ENCODE data around the gene NKX6-1.
A peak's percentile ranks its signal among the peaks of the same experiment; 100 is the strongest.

The NKX6-1 gene

GRCh38 chr4:84501721-84502267 lies 2.7 kb upstream of the NKX6-1 start:
- no CpG with 5 or more reads among the region's 33 CpGs for WGBS (ENCODE audit: extremely low coverage, insufficient coverage, low lambda C conversion rate)
- Histone ChIP-seq H3K36me3 (ENCODE audit: control insufficient read depth, insufficient read depth, low read length) (no peaks in the 10 kb centered on the region), H4K8ac (ENCODE audit: low read depth, low read length) (no peak overlapping the region), H2BK15ac (replicated peaks; ENCODE audit: low read depth) (no peak overlapping the region), H3K4me3 (ENCODE audit: low read length) (no peak overlapping the region), H2BK5ac (ENCODE audit: low read length) (no peak overlapping the region), H2AK5ac (ENCODE audit: low read length) (no peak overlapping the region), H3K27me3 (ENCODE audit: insufficient read depth, low read length, poor library complexity) (peaks cover 58% of the 10 kb centered on the region), H3K4me1 (ENCODE audit: control insufficient read depth, low read depth, low read length) (no peaks in the 10 kb centered on the region), H4K5ac (ENCODE audit: low read length) (no peak overlapping the region), H3K4me2 (ENCODE audit: low read length) (no peak overlapping the region), H3K27ac (ENCODE audit: low read depth, low read length) (no peak overlapping the region), H3K79me2 (ENCODE audit: control insufficient read depth, insufficient read depth, low read length) (no peaks in the 10 kb centered on the region), H3K9ac (ENCODE audit: low read length) (no peak overlapping the region), H3K4ac (ENCODE audit: low read depth, low read length) (no peak overlapping the region), H2BK120ac (ENCODE audit: low read depth, low read length) (no peak overlapping the region), H3K56ac (ENCODE audit: low read length) (no peak overlapping the region), H3K18ac (ENCODE audit: low read length) (no peak overlapping the region), H3K23ac (ENCODE audit: low read length) (no peak overlapping the region), H3K79me1 (ENCODE audit: low read length) (no peaks in the 10 kb centered on the region)
- no peak for DNase-seq

GRCh38 chr4:84501202-84501503 lies 2.1 kb upstream of the NKX6-1 start:
- H2AK5ac ChIP-seq (ENCODE audit: low read length) = no peak overlapping the region
- whole genome bisulfite sequencing (ENCODE audit: extremely low coverage, insufficient coverage, low lambda C conversion rate) = no CpG with 5 or more reads among the region's 10 CpGs
- H3K27ac ChIP-seq (ENCODE audit: low read depth, low read length) = no peak overlapping the region
- no peak overlapping the region for H4K5ac ChIP-seq (ENCODE audit: low read length)
- peaks cover 2% of the 10 kb centered on the region for H3K4me1 ChIP-seq (ENCODE audit: control insufficient read depth, low read depth, low read length)
- H3K4ac ChIP-seq (ENCODE audit: low read depth, low read length) = no peak overlapping the region
- H3K79me2 ChIP-seq (ENCODE audit: control insufficient read depth, insufficient read depth, low read length) = no peaks in the 10 kb centered on the region
- no peak overlapping the region for H2BK15ac ChIP-seq (replicated peaks; ENCODE audit: low read depth)
- H3K18ac ChIP-seq (ENCODE audit: low read length) = no peak overlapping the region
- H3K4me3 ChIP-seq (ENCODE audit: low read length) = no peak overlapping the region
- no peak overlapping the region for H2BK5ac ChIP-seq (ENCODE audit: low read length)
- peaks cover 64% of the 10 kb centered on the region for H3K27me3 ChIP-seq (ENCODE audit: insufficient read depth, low read length, poor library complexity)
- H2BK120ac ChIP-seq (ENCODE audit: low read depth, low read length) = no peak overlapping the region
- no peak overlapping the region for H3K23ac ChIP-seq (ENCODE audit: low read length)
- no peak overlapping the region for H4K8ac ChIP-seq (ENCODE audit: low read depth, low read length)
- H3K4me2 ChIP-seq (ENCODE audit: low read length) = no peak overlapping the region
- H3K36me3 ChIP-seq (ENCODE audit: control insufficient read depth, insufficient read depth, low read length) = no peaks in the 10 kb centered on the region
- DNase-seq = no peak
- no peak overlapping the region for H3K56ac ChIP-seq (ENCODE audit: low read length)
- no peak overlapping the region for H3K9ac ChIP-seq (ENCODE audit: low read length)
- H3K79me1 ChIP-seq (ENCODE audit: low read length) = no peaks in the 10 kb centered on the region

- Histone ChIP-seq H3K9ac (ENCODE audit: low read length) (no peak overlapping the region), H3K79me2 (ENCODE audit: control insufficient read depth, insufficient read depth, low read length) (no peaks in the 10 kb centered on the region), H3K4me3 (ENCODE audit: low read length) (no peak overlapping the region), H4K8ac (ENCODE audit: low read depth, low read length) (no peak overlapping the region), H3K4me2 (ENCODE audit: low read length) (no peak overlapping the region), H2BK5ac (ENCODE audit: low read length) (no peak overlapping the region), H3K4ac (ENCODE audit: low read depth, low read length) (no peak overlapping the region), H3K79me1 (ENCODE audit: low read length) (no peaks in the 10 kb centered on the region), H3K18ac (ENCODE audit: low read length) (no peak overlapping the region), H3K27me3 (ENCODE audit: insufficient read depth, low read length, poor library complexity) (peaks cover 69% of the 10 kb centered on the region), H3K4me1 (ENCODE audit: control insufficient read depth, low read depth, low read length) (peaks cover 7% of the 10 kb centered on the region), H2BK15ac (replicated peaks; ENCODE audit: low read depth) (no peak overlapping the region), H2BK120ac (ENCODE audit: low read depth, low read length) (no peak overlapping the region), H3K56ac (ENCODE audit: low read length) (no peak overlapping the region), H3K27ac (ENCODE audit: low read depth, low read length) (no peak overlapping the region), H3K23ac (ENCODE audit: low read length) (no peak overlapping the region), H3K36me3 (ENCODE audit: control insufficient read depth, insufficient read depth, low read length) (no peaks in the 10 kb centered on the region), H4K5ac (ENCODE audit: low read length) (no peak overlapping the region), H2AK5ac (ENCODE audit: low read length) (no peak overlapping the region)
- WGBS (ENCODE audit: extremely low coverage, insufficient coverage, low lambda C conversion rate) = no CpG with 5 or more reads among the region's 22 CpGs
- DNase-seq = no peak
Measured at GRCh38 chr4:84500386-84501201, 1.5 kb upstream of the NKX6-1 start.

- Histone ChIP-seq H2BK15ac (replicated peaks; ENCODE audit: low read depth) (no peak overlapping the region), H3K23ac (ENCODE audit: low read length) (no peak overlapping the region), H3K79me2 (ENCODE audit: control insufficient read depth, insufficient read depth, low read length) (no peaks in the 10 kb centered on the region), H3K27ac (ENCODE audit: low read depth, low read length) (no peak overlapping the region), H4K8ac (ENCODE audit: low read depth, low read length) (no peak overlapping the region), H3K36me3 (ENCODE audit: control insufficient read depth, insufficient read depth, low read length) (no peaks in the 10 kb centered on the region), H3K56ac (ENCODE audit: low read length) (no peak overlapping the region), H4K5ac (ENCODE audit: low read length) (no peak overlapping the region), H2AK5ac (ENCODE audit: low read length) (no peak overlapping the region), H3K4me1 (ENCODE audit: control insufficient read depth, low read depth, low read length) (peaks cover 8% of the 10 kb centered on the region), H2BK120ac (ENCODE audit: low read depth, low read length) (no peak overlapping the region), H3K4me3 (ENCODE audit: low read length) (no peak overlapping the region), H2BK5ac (ENCODE audit: low read length) (no peak overlapping the region), H3K79me1 (ENCODE audit: low read length) (no peaks in the 10 kb centered on the region), H3K4me2 (ENCODE audit: low read length) (peak overlapping the region; percentile 12), H3K4ac (ENCODE audit: low read depth, low read length) (no peak overlapping the region), H3K27me3 (ENCODE audit: insufficient read depth, low read length, poor library complexity) (peaks cover 74% of the 10 kb centered on the region), H3K18ac (ENCODE audit: low read length) (no peak overlapping the region), H3K9ac (ENCODE audit: low read length) (no peak overlapping the region)
- DNase-seq = peak; percentile 68
- no CpG with 5 or more reads among the region's 11 CpGs for WGBS (ENCODE audit: extremely low coverage, insufficient coverage, low lambda C conversion rate)
Measured at GRCh38 chr4:84499624-84499982, 511 bp upstream of the NKX6-1 start.

GRCh38 chr4:84498203-84498934 lies 723 bp downstream of the NKX6-1 start:
- Histone ChIP-seq H3K4ac (ENCODE audit: low read depth, low read length) (no peak overlapping the region), H3K79me2 (ENCODE audit: control insufficient read depth, insufficient read depth, low read length) (no peaks in the 10 kb centered on the region), H3K4me1 (ENCODE audit: control insufficient read depth, low read depth, low read length) (peaks cover 8% of the 10 kb centered on the region), H4K8ac (ENCODE audit: low read depth, low read length) (no peak overlapping the region), H3K4me3 (ENCODE audit: low read length) (peak overlapping the region; percentile 17), H2BK15ac (replicated peaks; ENCODE audit: low read depth) (no peak overlapping the region), H3K23ac (ENCODE audit: low read length) (peak overlapping the region; percentile 60), H3K9ac (ENCODE audit: low read length) (no peak overlapping the region), H3K18ac (ENCODE audit: low read length) (no peak overlapping the region), H2AK5ac (ENCODE audit: low read length) (no peak overlapping the region), H3K27ac (ENCODE audit: low read depth, low read length) (no peak overlapping the region), H4K5ac (ENCODE audit: low read length) (no peak overlapping the region), H3K27me3 (ENCODE audit: insufficient read depth, low read length, poor library complexity) (peaks cover 79% of the 10 kb centered on the region), H2BK120ac (ENCODE audit: low read depth, low read length) (no peak overlapping the region), H3K4me2 (ENCODE audit: low read length) (peak overlapping the region; percentile 99), H3K56ac (ENCODE audit: low read length) (peak overlapping the region; percentile 39), H2BK5ac (ENCODE audit: low read length) (no peak overlapping the region), H3K79me1 (ENCODE audit: low read length) (no peaks in the 10 kb centered on the region), H3K36me3 (ENCODE audit: control insufficient read depth, insufficient read depth, low read length) (no peaks in the 10 kb centered on the region)
- DNase-seq = no peak
- WGBS (ENCODE audit: extremely low coverage, insufficient coverage, low lambda C conversion rate) = no CpG with 5 or more reads among the region's 63 CpGs

Data from mesendoderm (in vitro differentiated cells).